ENCODE measurements around the gene PRLR.
"Not testable (repeated sequence)": the region's sequence is repeated elsewhere in the genome, so short reads cannot be mapped to it uniquely, and the experiment has no call there.

The PRLR gene

GRCh38 chr5:35201291-35201690, 29.0 kb downstream of the PRLR start:
- DNase-seq, result no peak
- Histone ChIP-seq H3K27me3 (replicated peaks; ENCODE audit: control insufficient read depth, insufficient read depth, low read length, poor library complexity, severe bottlenecking) (no peaks in the 10 kb centered on the region), H3K36me3 (ENCODE audit: control insufficient read depth, insufficient read depth, low read length) (no peaks in the 10 kb centered on the region), H3K27ac (ENCODE audit: insufficient read depth, low read length, poor library complexity, severe bottlenecking) (no peak overlapping the region), H3K4me3 (ENCODE audit: insufficient read depth, low read depth, low read length, poor library complexity, severe bottlenecking) (no peak overlapping the region), H3K9me3 (ENCODE audit: control insufficient read depth, low read length) (no peaks in the 10 kb centered on the region), H3K4me1 (ENCODE audit: control insufficient read depth, insufficient read depth, low read length, poor library complexity, severe bottlenecking) (no peaks in the 10 kb centered on the region)

- no peak for DNase-seq
- no peaks in the 10 kb centered on the region for H3K27me3 ChIP-seq (replicated peaks; ENCODE audit: control insufficient read depth, insufficient read depth, low read length, poor library complexity, severe bottlenecking)
Observed at GRCh38 chr5:35199886-35200285, 30.4 kb downstream of the PRLR start.

GRCh38 chr5:35198686-35199085, 31.6 kb downstream of the PRLR start:
- H3K27me3 ChIP-seq (replicated peaks; ENCODE audit: control insufficient read depth, insufficient read depth, low read length, poor library complexity, severe bottlenecking), result no peaks in the 10 kb centered on the region
- H3K9me3 ChIP-seq (ENCODE audit: control insufficient read depth, low read length), result no peaks in the 10 kb centered on the region
- no peaks in the 10 kb centered on the region for H3K36me3 ChIP-seq (ENCODE audit: control insufficient read depth, insufficient read depth, low read length)
- DNase-seq, result no peak
- H3K4me3 ChIP-seq (ENCODE audit: insufficient read depth, low read depth, low read length, poor library complexity, severe bottlenecking), result no peak overlapping the region
- H3K27ac ChIP-seq (ENCODE audit: insufficient read depth, low read length, poor library complexity, severe bottlenecking), result no peak overlapping the region
- H3K4me1 ChIP-seq (ENCODE audit: control insufficient read depth, insufficient read depth, low read length, poor library complexity, severe bottlenecking), result no peaks in the 10 kb centered on the region

More at GRCh38 chr5:35199886-35200285, 30.4 kb downstream of the PRLR start:
- H3K27ac ChIP-seq (ENCODE audit: insufficient read depth, low read length, poor library complexity, severe bottlenecking), result no peak overlapping the region
- H3K4me3 ChIP-seq (ENCODE audit: insufficient read depth, low read depth, low read length, poor library complexity, severe bottlenecking), result no peak overlapping the region
- no peaks in the 10 kb centered on the region for H3K4me1 ChIP-seq (ENCODE audit: control insufficient read depth, insufficient read depth, low read length, poor library complexity, severe bottlenecking)
- no peaks in the 10 kb centered on the region for H3K36me3 ChIP-seq (ENCODE audit: control insufficient read depth, insufficient read depth, low read length)
- no peaks in the 10 kb centered on the region for H3K9me3 ChIP-seq (ENCODE audit: control insufficient read depth, low read length)

GRCh38 chr5:35198075-35198474, 32.2 kb downstream of the PRLR start:
- no peaks in the 10 kb centered on the region for H3K36me3 ChIP-seq (ENCODE audit: control insufficient read depth, insufficient read depth, low read length)
- DNase-seq, result no peak
- no peaks in the 10 kb centered on the region for H3K4me1 ChIP-seq (ENCODE audit: control insufficient read depth, insufficient read depth, low read length, poor library complexity, severe bottlenecking)
- H3K27ac ChIP-seq (ENCODE audit: insufficient read depth, low read length, poor library complexity, severe bottlenecking), result no peak overlapping the region
- H3K4me3 ChIP-seq (ENCODE audit: insufficient read depth, low read depth, low read length, poor library complexity, severe bottlenecking), result no peak overlapping the region
- no peaks in the 10 kb centered on the region for H3K27me3 ChIP-seq (replicated peaks; ENCODE audit: control insufficient read depth, insufficient read depth, low read length, poor library complexity, severe bottlenecking)
- no peaks in the 10 kb centered on the region for H3K9me3 ChIP-seq (ENCODE audit: control insufficient read depth, low read length)

DNA sequence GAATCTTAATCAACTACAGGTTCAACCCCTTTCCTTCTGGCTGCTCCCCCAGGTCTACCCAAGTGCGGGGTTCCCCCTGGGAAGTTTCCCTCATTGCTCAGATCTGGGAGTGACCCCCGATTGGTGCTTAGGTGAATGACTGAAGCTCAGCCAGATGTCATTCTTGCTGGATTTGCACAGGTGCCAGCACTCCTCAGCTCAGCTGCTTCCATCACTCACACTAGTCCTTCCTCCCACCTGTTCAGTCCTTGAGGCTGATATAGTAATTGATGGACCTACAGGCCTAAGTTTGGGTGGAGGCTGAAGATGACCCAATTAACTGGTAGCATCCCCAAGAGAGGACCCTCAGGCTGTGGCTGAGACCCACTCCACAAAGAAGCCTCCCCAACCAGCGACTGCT, 32.9 kb downstream of the PRLR start:
- H3K9me3 ChIP-seq (ENCODE audit: control insufficient read depth, low read length), result no peaks in the 10 kb centered on the region
- no peak overlapping the region for H3K4me3 ChIP-seq (ENCODE audit: insufficient read depth, low read depth, low read length, poor library complexity, severe bottlenecking)
- no peaks in the 10 kb centered on the region for H3K36me3 ChIP-seq (ENCODE audit: control insufficient read depth, insufficient read depth, low read length)
- no peak overlapping the region for H3K27ac ChIP-seq (ENCODE audit: insufficient read depth, low read length, poor library complexity, severe bottlenecking)
- no peak for DNase-seq
- H3K4me1 ChIP-seq (ENCODE audit: control insufficient read depth, insufficient read depth, low read length, poor library complexity, severe bottlenecking), result no peaks in the 10 kb centered on the region
- no peaks in the 10 kb centered on the region for H3K27me3 ChIP-seq (replicated peaks; ENCODE audit: control insufficient read depth, insufficient read depth, low read length, poor library complexity, severe bottlenecking)

- Histone ChIP-seq H3K27me3 (replicated peaks; ENCODE audit: control insufficient read depth, insufficient read depth, low read length, poor library complexity, severe bottlenecking) (no peaks in the 10 kb centered on the region), H3K4me3 (ENCODE audit: insufficient read depth, low read depth, low read length, poor library complexity, severe bottlenecking) (no peak overlapping the region), H3K9me3 (ENCODE audit: control insufficient read depth, low read length) (no peaks in the 10 kb centered on the region), H3K27ac (ENCODE audit: insufficient read depth, low read length, poor library complexity, severe bottlenecking) (no peak overlapping the region), H3K36me3 (ENCODE audit: control insufficient read depth, insufficient read depth, low read length) (no peaks in the 10 kb centered on the region), H3K4me1 (ENCODE audit: control insufficient read depth, insufficient read depth, low read length, poor library complexity, severe bottlenecking) (no peaks in the 10 kb centered on the region)
- no peak for DNase-seq
Observed at GRCh38 chr5:35195472-35195852, 34.8 kb downstream of the PRLR start.

- Histone ChIP-seq H3K4me1 (ENCODE audit: control insufficient read depth, insufficient read depth, low read length, poor library complexity, severe bottlenecking) (no peaks in the 10 kb centered on the region), H3K27me3 (replicated peaks; ENCODE audit: control insufficient read depth, insufficient read depth, low read length, poor library complexity, severe bottlenecking) (no peaks in the 10 kb centered on the region), H3K9me3 (ENCODE audit: control insufficient read depth, low read length) (no peaks in the 10 kb centered on the region), H3K27ac (ENCODE audit: insufficient read depth, low read length, poor library complexity, severe bottlenecking) (no peak overlapping the region), H3K36me3 (ENCODE audit: control insufficient read depth, insufficient read depth, low read length) (no peaks in the 10 kb centered on the region), H3K4me3 (ENCODE audit: insufficient read depth, low read depth, low read length, poor library complexity, severe bottlenecking) (no peak overlapping the region)
- DNase-seq, result no peak
Observed at GRCh38 chr5:35194635-35195471, 35.4 kb downstream of the PRLR start.

DNA sequence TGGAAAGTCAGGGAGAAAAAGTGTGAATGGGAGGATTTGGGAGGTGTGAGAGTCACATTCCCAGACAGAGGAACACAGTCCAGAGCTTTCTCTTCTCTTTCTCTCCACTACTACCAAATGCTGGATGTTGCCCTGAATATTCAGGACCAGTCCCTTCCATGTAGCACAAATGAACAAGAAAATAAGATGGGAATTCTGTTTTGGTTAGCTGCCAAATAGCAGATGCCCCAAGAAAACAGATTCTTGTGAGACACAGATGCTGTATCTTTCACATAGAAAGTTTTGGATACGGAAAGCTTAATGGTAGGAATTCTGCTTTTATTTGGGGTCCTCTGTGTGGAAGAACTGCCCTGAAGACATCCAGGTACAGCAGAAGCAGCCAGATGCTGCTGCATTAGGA, 37.8 kb downstream of the PRLR start:
- H3K27ac ChIP-seq (ENCODE audit: insufficient read depth, low read length, poor library complexity, severe bottlenecking), result no peak overlapping the region
- H3K36me3 ChIP-seq (ENCODE audit: control insufficient read depth, insufficient read depth, low read length), result no peaks in the 10 kb centered on the region
- H3K4me3 ChIP-seq (ENCODE audit: insufficient read depth, low read depth, low read length, poor library complexity, severe bottlenecking), result no peak overlapping the region
- DNase-seq, result no peak
- H3K4me1 ChIP-seq (ENCODE audit: control insufficient read depth, insufficient read depth, low read length, poor library complexity, severe bottlenecking), result no peaks in the 10 kb centered on the region
- no peaks in the 10 kb centered on the region for H3K27me3 ChIP-seq (replicated peaks; ENCODE audit: control insufficient read depth, insufficient read depth, low read length, poor library complexity, severe bottlenecking)
- H3K9me3 ChIP-seq (ENCODE audit: control insufficient read depth, low read length), result no peaks in the 10 kb centered on the region

- H3K27ac ChIP-seq (ENCODE audit: insufficient read depth, low read length, poor library complexity, severe bottlenecking), result not testable (repeated sequence)
Observed at GRCh38 chr5:35189801-35190200, 40.5 kb downstream of the PRLR start.

GRCh38 chr5:35188031-35188457, 42.2 kb downstream of the PRLR start:
- Histone ChIP-seq H3K27me3 (replicated peaks; ENCODE audit: control insufficient read depth, insufficient read depth, low read length, poor library complexity, severe bottlenecking) (no peaks in the 10 kb centered on the region), H3K27ac (ENCODE audit: insufficient read depth, low read length, poor library complexity, severe bottlenecking) (no peak overlapping the region), H3K4me3 (ENCODE audit: insufficient read depth, low read depth, low read length, poor library complexity, severe bottlenecking) (no peak overlapping the region), H3K9me3 (ENCODE audit: control insufficient read depth, low read length) (no peaks in the 10 kb centered on the region), H3K36me3 (ENCODE audit: control insufficient read depth, insufficient read depth, low read length) (no peaks in the 10 kb centered on the region), H3K4me1 (ENCODE audit: control insufficient read depth, insufficient read depth, low read length, poor library complexity, severe bottlenecking) (no peaks in the 10 kb centered on the region)
- no peak for DNase-seq

More at GRCh38 chr5:35189801-35190200, 40.5 kb downstream of the PRLR start:
- DNase-seq; H3K36me3 ChIP-seq (ENCODE audit: control insufficient read depth, insufficient read depth, low read length); H3K27me3 ChIP-seq (replicated peaks; ENCODE audit: control insufficient read depth, insufficient read depth, low read length, poor library complexity, severe bottlenecking); H3K4me1 ChIP-seq (ENCODE audit: control insufficient read depth, insufficient read depth, low read length, poor library complexity, severe bottlenecking); H3K4me3 ChIP-seq (ENCODE audit: insufficient read depth, low read depth, low read length, poor library complexity, severe bottlenecking); H3K9me3 ChIP-seq (ENCODE audit: control insufficient read depth, low read length): not testable (repeated sequence)

Measured in effector memory CD4-positive, alpha-beta T cell (primary cell).